Raji (cell line): ENCODE data around the gene ENPP3.

Experiments
- POLR2A ChIP-seq: IDR thresholded peaks from 2 replicates; pipeline ENCODE4 v1.6.1; 2011; ENCODE audit warnings: low read depth, low read length, control low read depth; ENCODE audit not compliant: insufficient read depth

Gene ENPP3

GRCh38 chr6:131636880-131637792 is at the start of gene ENPP3:
ENPP3 (plus strand) TSS chr6:131637302; CDS start chr6:131637385, 83 bp downstream.
- no peak for TF ChIP-seq POLR2A

- TF ChIP-seq POLR2A = no peak
Measured at GRCh38 chr6:131587909-131588308, 49.2 kb upstream of the ENPP3 start.

- TF ChIP-seq POLR2A = no peak
Measured at GRCh38 chr6:131588643-131589042, 48.5 kb upstream of the ENPP3 start.

GRCh38 chr6:131592935-131593334 is 44.2 kb upstream of the ENPP3 start:
- no peak for TF ChIP-seq POLR2A

- TF ChIP-seq POLR2A = no peak
Measured at GRCh38 chr6:131594074-131594473, 43.0 kb upstream of the ENPP3 start.

- TF ChIP-seq POLR2A = no peak
Measured at GRCh38 chr6:131597446-131597845, 39.7 kb upstream of the ENPP3 start.

- no peak for TF ChIP-seq POLR2A
Measured at GRCh38 chr6:131600716-131601115, 36.4 kb upstream of the ENPP3 start.

GRCh38 chr6:131602781-131603312 is 34.3 kb upstream of the ENPP3 start:
- no peak for TF ChIP-seq POLR2A

- TF ChIP-seq POLR2A = no peak
Measured at GRCh38 chr6:131613296-131613925, 23.7 kb upstream of the ENPP3 start.

- TF ChIP-seq POLR2A = no peak
Measured at GRCh38 chr6:131615275-131615674, 21.8 kb upstream of the ENPP3 start.

- TF ChIP-seq POLR2A = peak; percentile 85
Measured at GRCh38 chr6:131627724-131628682, 9.1 kb upstream of the ENPP3 start, which contains the start of gene MED23. MED23 (minus strand) TSS chr6:131628242; CDS start chr6:131628049, 193 bp downstream.

- no peak for TF ChIP-seq POLR2A
Measured at GRCh38 chr6:131628726-131629125, 8.4 kb upstream of the ENPP3 start.

- no peak for TF ChIP-seq POLR2A
Measured at GRCh38 chr6:131629651-131630050, 7.5 kb upstream of the ENPP3 start.

GRCh38 chr6:131631625-131632289 is 5.3 kb upstream of the ENPP3 start:
- TF ChIP-seq POLR2A = no peak

- TF ChIP-seq POLR2A = 0 out of 2 replicates have a peak, but pooled peaks have one; percentile 12
Measured at GRCh38 chr6:131635384-131636340, 1.4 kb upstream of the ENPP3 start.
